Measurements from ENCODE around the gene RNASET2.

The RNASET2 gene

DNA sequence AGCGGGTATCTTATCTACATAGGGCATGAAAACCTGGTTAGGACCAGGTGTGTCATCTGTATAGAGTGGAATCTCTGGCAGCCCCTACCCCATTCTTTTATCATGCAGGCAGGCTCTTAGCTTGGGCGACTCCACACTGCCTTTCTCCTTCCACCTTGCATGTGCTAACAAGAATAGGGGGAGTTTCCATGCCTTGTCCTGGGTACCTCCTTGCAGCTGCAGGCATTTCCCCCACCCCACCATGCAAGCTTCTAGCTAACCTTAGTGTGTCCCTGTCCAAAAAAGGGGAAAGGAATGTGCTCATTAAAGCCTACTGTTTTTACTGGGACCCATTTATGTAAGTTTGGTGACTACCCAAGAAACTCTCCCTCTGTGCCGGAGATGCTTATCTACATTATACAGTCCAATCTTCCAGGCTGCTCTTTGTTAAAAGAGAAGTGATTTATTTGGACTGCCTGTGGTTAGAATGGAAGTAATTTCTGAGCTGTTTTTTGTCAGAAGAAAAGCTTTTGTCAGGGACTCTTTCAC is 32.4 kb upstream of the RNASET2 start:
- TF ChIP-seq, protein P1, sequence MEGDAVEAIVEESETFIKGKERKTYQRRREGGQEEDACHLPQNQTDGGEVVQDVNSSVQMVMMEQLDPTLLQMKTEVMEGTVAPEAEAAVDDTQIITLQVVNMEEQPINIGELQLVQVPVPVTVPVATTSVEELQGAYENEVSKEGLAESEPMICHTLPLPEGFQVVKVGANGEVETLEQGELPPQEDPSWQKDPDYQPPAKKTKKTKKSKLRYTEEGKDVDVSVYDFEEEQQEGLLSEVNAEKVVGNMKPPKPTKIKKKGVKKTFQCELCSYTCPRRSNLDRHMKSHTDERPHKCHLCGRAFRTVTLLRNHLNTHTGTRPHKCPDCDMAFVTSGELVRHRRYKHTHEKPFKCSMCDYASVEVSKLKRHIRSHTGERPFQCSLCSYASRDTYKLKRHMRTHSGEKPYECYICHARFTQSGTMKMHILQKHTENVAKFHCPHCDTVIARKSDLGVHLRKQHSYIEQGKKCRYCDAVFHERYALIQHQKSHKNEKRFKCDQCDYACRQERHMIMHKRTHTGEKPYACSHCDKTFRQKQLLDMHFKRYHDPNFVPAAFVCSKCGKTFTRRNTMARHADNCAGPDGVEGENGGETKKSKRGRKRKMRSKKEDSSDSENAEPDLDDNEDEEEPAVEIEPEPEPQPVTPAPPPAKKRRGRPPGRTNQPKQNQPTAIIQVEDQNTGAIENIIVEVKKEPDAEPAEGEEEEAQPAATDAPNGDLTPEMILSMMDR (IDR thresholded peaks at IDR 0.05; ENCODE audit: low read depth, low read length), result no peak
- no peaks in the 10 kb centered on the region; the same call in 1 of the 2 replicates for H3K36me3 ChIP-seq
- no peak overlapping the region for H3K27ac ChIP-seq
- H3K4me3 ChIP-seq (ENCODE audit: low read depth, low read length), result no peak overlapping the region
- no peaks in the 10 kb centered on the region for H3K27me3 ChIP-seq (ENCODE audit: insufficient read depth, low read depth, severe bottlenecking)
- DNase-seq, result no peak
- H3K9me3 ChIP-seq (ENCODE audit: severe bottlenecking), result no peaks in the 10 kb centered on the region

- no peak for DNase-seq
- H3K36me3 ChIP-seq, result no peaks in the 10 kb centered on the region; the same call in 1 of the 2 replicates
- no peak overlapping the region for H3K4me3 ChIP-seq (ENCODE audit: low read depth, low read length)
- no peak overlapping the region for H3K27ac ChIP-seq
- no peaks in the 10 kb centered on the region for H3K9me3 ChIP-seq (ENCODE audit: severe bottlenecking)
- H3K27me3 ChIP-seq (ENCODE audit: insufficient read depth, low read depth, severe bottlenecking), result no peaks in the 10 kb centered on the region
- TF ChIP-seq, protein P1 (IDR thresholded peaks at IDR 0.05; ENCODE audit: low read depth, low read length), result no peak
Measured at GRCh38 chr6:166987930-166988329, 31.6 kb upstream of the RNASET2 start.

DNA sequence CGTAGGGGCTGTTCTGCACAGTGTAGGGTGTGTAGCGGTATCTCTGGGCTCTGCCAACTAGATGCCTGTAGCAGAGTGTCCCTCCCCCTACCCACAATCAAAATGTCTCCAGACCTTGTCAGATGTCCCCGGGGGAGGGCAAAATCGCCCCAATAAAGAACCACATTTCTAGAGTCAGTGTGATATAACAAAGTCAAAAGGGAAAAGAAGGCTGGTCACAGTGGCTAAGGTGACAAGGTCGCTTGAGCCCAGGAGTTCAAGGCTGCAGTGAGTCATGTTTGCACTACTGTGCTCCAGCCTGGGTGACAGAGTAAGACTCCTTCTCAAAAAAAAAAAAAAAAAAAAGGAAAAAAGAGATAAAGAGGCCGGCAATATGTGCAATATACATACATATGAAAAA is 31.1 kb upstream of the RNASET2 start:
- H3K4me3 ChIP-seq (ENCODE audit: low read depth, low read length), result no peak overlapping the region
- no peaks in the 10 kb centered on the region; the same call in 1 of the 2 replicates for H3K36me3 ChIP-seq
- H3K9me3 ChIP-seq (ENCODE audit: severe bottlenecking), result no peaks in the 10 kb centered on the region
- DNase-seq, result no peak
- no peak overlapping the region for H3K27ac ChIP-seq
- no peaks in the 10 kb centered on the region for H3K27me3 ChIP-seq (ENCODE audit: insufficient read depth, low read depth, severe bottlenecking)
- TF ChIP-seq, protein P1 (IDR thresholded peaks at IDR 0.05; ENCODE audit: low read depth, low read length), result no peak

DNA sequence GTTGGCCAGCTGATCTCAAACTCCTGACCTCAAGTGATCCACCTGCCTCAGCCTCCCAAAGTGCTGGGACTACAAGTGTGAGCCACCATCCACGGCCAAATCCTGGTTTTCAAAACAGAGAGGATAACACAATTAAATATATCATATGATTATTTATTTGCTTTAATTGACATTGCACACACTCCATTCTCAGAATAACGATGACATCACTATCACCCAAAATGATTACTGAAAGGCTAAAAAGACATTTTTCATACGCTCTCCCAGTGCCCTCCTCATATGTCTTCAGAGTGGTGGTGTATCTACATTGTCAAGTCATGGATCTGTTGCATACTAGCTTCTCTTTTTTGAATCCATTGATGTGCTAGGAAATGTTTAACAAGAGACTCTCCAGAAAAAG is 24.4 kb upstream of the RNASET2 start:
- H3K36me3 ChIP-seq, result no peaks in the 10 kb centered on the region

GRCh38 chr6:166977621-166978525 is 21.5 kb upstream of the RNASET2 start:
- TF ChIP-seq, protein P1 (IDR thresholded peaks at IDR 0.05; ENCODE audit: low read depth, low read length), result no peak
- Histone ChIP-seq H3K27me3 (ENCODE audit: insufficient read depth, low read depth, severe bottlenecking) (no peaks in the 10 kb centered on the region), H3K9me3 (ENCODE audit: severe bottlenecking) (no peaks in the 10 kb centered on the region), H3K36me3 (no peaks in the 10 kb centered on the region; the same call in 1 of the 2 replicates), H3K27ac (no peak overlapping the region), H3K4me3 (ENCODE audit: low read depth, low read length) (no peak overlapping the region)
- DNase-seq, result no peak

More for the DNA sequence above, 24.4 kb upstream of the RNASET2 start:
- no peaks in the 10 kb centered on the region for H3K9me3 ChIP-seq (ENCODE audit: severe bottlenecking)
- no peak for DNase-seq
- H3K4me3 ChIP-seq (ENCODE audit: low read depth, low read length), result no peak overlapping the region
- no peak overlapping the region for H3K27ac ChIP-seq
- TF ChIP-seq, protein P1 (IDR thresholded peaks at IDR 0.05; ENCODE audit: low read depth, low read length), result no peak
- H3K27me3 ChIP-seq (ENCODE audit: insufficient read depth, low read depth, severe bottlenecking), result no peaks in the 10 kb centered on the region

All from WERI-Rb-1 (cell line).